Fibroblast of skin of scalp (primary cell): ENCODE data around the gene MFN2.

Source experiments
- DNase-seq: peaks from one replicate; pipeline ENCODE4 v3.0.0-alpha.2; 2013

Gene MFN2

DNA sequence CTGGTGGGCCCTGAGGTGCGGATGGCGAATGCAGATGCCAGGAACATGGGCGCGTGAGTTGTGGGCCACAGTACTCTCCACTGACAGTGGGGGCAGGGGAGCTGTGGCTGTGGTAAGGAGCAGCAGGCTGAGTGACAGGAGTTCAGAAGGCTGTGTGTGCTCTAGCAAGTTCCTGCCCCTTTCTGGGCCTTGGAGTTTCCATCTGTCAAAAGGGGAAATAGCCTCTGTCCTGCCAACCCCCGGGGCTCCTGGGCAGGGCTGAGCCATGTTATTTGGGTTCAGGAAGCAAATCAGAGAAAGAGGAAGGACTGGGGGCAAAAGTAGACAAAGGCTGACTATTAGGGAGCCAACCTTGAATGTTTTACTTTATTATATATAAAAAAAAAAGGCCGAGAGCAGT is 19.5 kb upstream of the MFN2 start:
- DNase-seq: no peak

DNA sequence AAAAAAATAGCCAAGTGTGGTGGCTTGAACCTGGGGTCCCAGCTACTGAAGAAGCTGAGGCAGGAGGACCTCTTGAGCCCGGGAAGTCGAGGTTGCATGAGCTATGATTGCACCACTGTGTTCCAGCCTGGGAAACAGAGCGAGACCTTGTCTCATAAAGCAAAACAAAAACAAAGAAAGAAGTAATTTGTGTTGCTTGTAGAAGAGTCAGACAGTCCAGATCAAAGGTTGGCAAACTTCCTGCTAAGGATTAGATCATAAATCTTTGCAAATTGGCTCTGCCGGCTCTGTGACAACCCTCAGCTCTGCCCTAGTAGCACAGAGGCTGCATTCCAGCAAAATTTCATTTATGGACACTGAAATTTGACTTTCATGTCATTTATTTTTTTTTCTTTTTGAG is 19.0 kb upstream of the MFN2 start:
- DNase-seq: no peak

DNA sequence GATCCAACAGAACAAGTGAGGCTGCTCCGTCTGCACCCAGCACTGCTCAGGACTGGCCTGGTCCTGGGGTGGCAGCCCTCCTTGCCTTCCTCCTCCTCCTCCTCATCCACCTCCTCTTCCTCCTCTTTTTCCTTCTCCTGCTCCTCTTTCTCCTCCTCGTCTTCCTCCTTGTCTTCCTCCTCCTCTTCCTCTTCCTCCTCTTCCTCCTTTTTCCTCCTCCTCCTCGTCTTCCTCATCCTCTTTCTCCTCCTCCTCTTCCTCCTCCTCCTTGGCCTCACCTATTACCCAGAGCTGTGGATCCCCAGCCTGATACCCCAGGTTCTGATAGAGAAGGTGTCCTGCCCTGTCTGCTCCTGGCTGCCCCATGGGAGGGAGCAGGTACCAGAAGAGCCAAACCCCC is 16.6 kb upstream of the MFN2 start:
- no peak for DNase-seq

GRCh38 chr1:11964656-11965055 is 15.6 kb upstream of the MFN2 start:
- DNase-seq: no peak

- DNase-seq: peak; percentile 14
These were observed 13.2 kb upstream of the MFN2 start for GRCh38 chr1:11967028-11967547.

DNA sequence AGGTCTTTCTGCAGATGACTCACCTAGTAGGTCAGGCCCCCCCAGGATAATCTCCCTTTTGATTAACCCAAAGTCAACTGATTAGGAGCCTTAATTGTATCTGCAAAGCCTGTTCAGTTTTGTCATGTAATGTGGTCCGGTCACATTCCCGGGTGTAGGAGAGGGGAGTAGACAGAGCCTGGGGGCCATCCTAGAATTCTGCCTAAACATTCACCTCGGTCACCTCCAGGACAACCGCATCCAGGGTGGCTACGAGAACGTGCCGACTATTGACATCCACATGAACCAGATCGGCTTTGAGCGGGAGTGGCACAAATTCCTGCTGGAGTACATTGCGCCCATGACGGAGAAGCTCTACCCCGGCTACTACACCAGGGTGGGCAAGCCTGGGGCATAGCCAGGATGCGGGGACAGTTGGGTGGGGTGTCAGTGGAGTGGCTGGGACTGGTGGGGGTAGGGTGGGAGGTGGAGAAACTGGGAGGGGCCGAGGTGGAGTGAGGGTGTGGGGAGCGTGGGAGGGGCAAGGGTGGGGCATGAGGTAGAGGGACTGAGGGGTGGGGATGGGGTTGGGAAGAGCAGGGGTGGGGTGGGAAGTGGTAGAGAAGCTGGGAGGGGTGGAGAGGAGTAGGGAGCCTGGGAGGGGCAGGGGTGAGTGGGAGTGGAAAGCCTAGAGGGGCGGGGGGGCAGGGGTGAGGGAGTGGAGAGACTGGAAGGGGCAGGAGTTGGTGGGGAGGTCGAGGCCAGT is 9.6 kb upstream of the MFN2 start:
- no peak for DNase-seq

DNA sequence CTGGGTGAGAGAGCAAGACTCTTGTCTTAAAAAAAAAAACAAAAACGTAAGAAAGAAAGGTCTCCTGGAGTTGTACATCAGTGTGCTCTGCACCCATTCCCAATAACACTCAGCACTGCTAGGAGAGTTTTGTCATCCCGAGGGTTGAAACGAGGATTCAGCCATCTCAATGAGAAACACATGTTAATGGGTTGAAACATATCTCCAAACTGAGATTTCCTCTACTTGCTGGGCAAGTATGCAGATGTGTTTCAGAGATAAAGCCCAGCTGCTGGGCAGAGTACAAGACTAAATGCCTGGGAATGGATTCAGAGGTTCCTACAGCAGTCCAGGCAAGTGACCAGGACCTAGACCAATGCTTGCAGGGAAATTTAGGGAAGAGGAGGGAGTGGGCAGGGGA is 2.6 kb upstream of the MFN2 start:
- DNase-seq: no peak

GRCh38 chr1:11978301-11978700 is 1.9 kb upstream of the MFN2 start:
- DNase-seq: no peak

- no peak for DNase-seq
These were observed 1.0 kb upstream of the MFN2 start for GRCh38 chr1:11979028-11979850.

DNA sequence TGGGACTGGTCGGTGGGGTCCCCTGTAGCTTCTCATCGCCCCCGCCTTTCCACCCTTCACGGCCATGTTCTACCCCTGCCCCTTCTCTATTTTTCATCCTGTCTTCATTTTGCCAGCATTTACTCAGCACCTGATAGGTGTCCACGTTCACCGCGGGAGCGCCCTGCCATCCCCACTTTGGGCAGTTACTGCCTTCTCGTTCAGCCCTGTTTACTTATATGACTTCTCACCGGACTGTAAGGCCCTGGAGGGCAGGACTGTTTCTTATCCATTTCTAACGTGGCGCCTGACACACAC is 380 bp downstream of the MFN2 start:
- no peak for DNase-seq

DNA sequence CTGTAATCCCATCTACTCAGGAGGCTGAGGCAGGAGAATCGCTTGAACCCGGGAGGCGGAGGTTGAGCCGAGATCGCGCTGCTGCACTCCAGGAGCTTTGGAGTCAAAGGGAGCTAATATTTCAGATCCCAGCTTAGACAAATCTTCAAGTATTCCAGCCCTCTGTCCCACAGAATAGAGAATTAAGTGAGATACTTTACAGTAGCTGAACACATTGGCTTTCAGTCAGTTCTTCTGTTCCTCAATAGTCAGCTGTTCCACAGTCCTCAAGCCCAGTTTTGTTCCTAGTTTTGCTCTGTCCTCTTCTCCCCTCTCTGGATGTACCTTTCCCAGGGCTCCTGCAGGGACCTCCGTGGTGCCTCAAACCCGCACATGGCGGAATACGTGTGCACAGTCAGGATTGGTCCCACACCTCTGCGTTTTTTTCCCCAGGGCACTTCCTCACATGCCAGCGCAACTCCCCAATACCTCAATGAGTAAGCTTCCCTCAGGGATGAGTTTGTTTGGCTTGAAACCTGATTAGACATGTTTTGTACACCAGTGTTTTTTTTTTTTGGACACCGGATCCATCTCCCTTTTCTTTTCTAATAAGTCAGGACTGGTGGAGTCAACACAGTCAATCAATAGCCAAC is 1.2 kb downstream of the MFN2 start:
- no peak for DNase-seq

DNA sequence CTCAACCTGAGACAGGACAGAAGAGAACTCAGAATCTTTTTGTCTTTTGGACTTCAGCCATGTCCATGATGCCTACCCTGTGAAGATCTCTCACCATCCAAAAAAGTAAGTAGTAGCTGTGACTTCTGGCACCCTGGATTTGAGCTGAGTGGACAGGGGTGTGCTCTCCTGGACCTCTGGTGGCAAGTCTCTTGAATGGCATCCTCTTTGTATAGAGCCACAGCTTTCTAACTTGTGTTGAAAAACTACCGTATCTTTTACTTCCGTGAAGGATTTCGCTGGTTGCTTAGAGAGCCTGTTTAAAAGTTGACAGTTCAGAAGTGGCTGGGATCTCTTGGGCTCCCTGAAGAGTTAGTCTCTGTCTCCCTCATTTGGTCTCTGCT is 1.8 kb downstream of the MFN2 start:
- no peak for DNase-seq

DNA sequence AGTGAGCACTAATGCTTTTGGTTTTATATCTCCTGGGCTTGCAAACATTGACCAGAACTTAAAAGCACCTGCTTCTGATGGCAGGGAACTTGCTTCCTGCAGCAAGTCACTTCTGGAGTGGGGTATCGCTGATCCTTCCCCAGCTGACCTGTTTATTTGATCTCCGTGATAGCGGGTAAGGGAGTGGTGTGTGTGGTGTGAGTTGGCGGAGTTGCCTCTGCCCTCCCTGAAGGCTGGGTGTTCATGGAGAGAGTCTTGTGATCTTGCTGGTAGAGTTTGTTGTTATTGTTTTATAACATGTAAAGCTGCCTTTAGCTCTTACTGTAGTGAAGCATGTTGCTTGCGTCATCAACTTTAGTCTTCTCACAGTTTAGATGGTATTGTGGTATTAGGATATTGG is 3.9 kb downstream of the MFN2 start:
- no peak for DNase-seq

DNA sequence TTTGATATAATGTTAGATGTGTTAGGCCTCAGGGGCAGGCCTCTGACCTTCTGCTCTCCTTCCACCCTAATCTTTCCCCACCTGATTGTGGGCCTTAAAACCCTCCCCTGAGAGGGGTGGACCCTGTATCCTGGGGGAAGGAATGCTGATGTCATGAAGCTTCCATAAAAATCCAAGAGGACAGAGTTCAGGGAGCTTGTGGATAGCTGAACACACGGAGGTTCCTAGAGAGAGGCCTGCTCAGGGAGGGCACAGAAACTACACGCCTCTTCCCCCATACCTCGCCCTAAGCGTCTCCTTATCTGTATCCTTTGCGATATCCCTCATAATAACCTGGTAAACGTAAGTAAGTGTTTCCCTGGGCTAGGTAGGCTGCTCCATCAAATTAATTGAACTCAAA is 4.3 kb downstream of the MFN2 start:
- no peak for DNase-seq

DNA sequence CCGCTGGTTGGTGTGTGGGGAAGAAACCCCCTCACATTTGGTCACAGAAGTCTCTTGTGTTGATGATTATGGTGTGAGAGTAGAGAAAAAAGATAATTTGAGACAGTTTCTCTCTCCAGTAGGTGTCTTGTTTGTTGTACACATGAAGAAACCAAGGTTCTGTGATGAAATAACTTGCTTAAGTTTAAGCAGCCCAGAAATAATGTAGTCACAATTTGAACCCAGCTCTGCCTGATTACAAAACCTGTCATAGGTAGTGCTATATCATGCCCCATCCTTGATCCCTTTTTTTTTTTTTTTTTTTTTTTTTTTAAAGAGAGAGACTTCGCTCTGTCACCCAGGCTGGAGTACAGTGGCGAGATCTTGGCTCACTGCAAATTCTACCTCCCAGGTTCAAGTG is 4.9 kb downstream of the MFN2 start:
- no peak for DNase-seq

- peak; percentile 73 for DNase-seq
These were observed 5.6 kb downstream of the MFN2 start for GRCh38 chr1:11985851-11986250.

GRCh38 chr1:11989669-11990068 is 9.4 kb downstream of the MFN2 start:
- no peak for DNase-seq

DNA sequence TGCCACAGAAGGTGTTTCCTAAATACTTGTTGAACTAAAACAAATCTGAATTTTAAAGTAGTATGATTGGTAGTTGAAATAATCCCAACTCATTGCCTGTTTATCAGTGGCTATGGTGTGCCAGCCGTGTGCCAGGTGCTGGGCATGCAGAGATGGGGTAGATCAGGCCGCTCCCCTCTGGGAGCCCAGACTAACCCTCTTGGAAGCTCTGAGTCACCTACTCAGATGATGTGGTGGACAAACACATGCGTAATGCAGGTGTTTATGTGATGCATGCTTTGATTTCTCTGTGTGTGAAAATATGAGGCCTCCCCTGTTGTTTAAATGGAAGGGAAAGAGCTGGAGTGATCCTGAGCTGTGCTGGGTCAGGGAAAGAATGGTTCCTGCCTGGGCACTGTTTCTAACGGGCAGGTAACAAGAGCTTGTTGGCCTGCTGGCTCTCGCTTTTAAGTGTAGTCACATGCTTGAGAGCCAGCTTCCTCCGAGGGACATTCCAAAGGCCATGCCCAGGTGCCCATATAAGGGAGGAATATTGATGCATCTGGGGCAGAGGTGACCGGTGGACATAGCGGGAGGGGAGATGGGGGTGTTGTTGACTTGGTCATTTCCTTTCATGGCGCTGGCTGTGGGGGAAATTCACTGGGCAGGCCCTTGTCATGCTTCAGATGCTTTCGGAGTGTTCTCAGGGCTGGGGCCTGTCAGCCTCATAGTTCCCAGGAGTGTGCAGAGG is 10.2 kb downstream of the MFN2 start:
- no peak for DNase-seq

GRCh38 chr1:11991969-11992676 is 11.9 kb downstream of the MFN2 start:
- DNase-seq: no peak

- DNase-seq: no peak
These were observed 17.0 kb downstream of the MFN2 start for GRCh38 chr1:11997081-11997850.

GRCh38 chr1:11998636-11999035 is 18.4 kb downstream of the MFN2 start:
- DNase-seq: no peak

- DNase-seq: no peak
These were observed 19.0 kb downstream of the MFN2 start for GRCh38 chr1:11999236-11999635.
